HepG2 (cell line): ENCODE measurements around the gene MCU. TPM values are rescaled to one million over a fixed set of nuclear protein-coding genes. Genes with fewer than 3 reads are reported as not detected.
A peak's percentile ranks its signal among the peaks of the same experiment; 100 is the strongest.

ENCODE experiments used
- ARID2 ChIP-seq: sonication (generic); formaldehyde crosslinking; IDR thresholded peaks from 2 replicates; pipeline ENCODE4 v1.8.1; 2022; ENCODE audit warnings: mild to moderate bottlenecking, missing genetic modification reagents, borderline replicate concordance
- BRCA1 ChIP-seq: sonication (generic); formaldehyde crosslinking; IDR thresholded peaks from 2 replicates; pipeline ENCODE4 v1.4.0; 2020; ENCODE audit warnings: missing genetic modification reagents
- BRD4 ChIP-seq: sonication (generic); formaldehyde crosslinking; IDR thresholded peaks from 2 replicates; pipeline ENCODE4 v1.4.0; 2020; ENCODE audit warnings: missing genetic modification reagents
- FOXK2 ChIP-seq: fragments of 450-650 bp; IDR thresholded peaks from 2 replicates; pipeline ENCODE4 v1.6.1; 2016
- GLI4 ChIP-seq: sonication (generic); formaldehyde crosslinking; IDR thresholded peaks from 2 replicates; pipeline ENCODE4 v1.5.1; 2020; ENCODE audit warnings: missing genetic modification reagents, mild to moderate bottlenecking, moderate library complexity, borderline replicate concordance
- HOXA3 ChIP-seq: sonication (generic); formaldehyde crosslinking; IDR thresholded peaks from 2 replicates; pipeline ENCODE4 v1.5.0; 2020; ENCODE audit warnings: missing genetic modification reagents
- JDP2 ChIP-seq: sonication (generic); formaldehyde crosslinking; IDR thresholded peaks from 2 replicates; pipeline ENCODE4 v1.8.1; 2022; ENCODE audit warnings: missing genetic modification reagents, borderline replicate concordance
- KDM3A ChIP-seq: IDR thresholded peaks from 2 replicates; pipeline ENCODE4 v1.6.1; 2018; ENCODE audit warnings: low read depth, missing compliant biosample characterization
- KLF15 ChIP-seq: sonication (generic); formaldehyde crosslinking; IDR thresholded peaks from 2 replicates; pipeline ENCODE4 v1.8.1; 2023; ENCODE audit warnings: borderline replicate concordance, mild to moderate bottlenecking, inconsistent platforms, missing genetic modification reagents, mixed read lengths
- MLLT10 ChIP-seq: sonication (generic); formaldehyde crosslinking; IDR thresholded peaks from 2 replicates; pipeline ENCODE4 v1.4.0; 2020; ENCODE audit warnings: missing genetic modification reagents
- MTA3 ChIP-seq: sonication (generic); formaldehyde crosslinking; IDR thresholded peaks from 2 replicates; pipeline ENCODE4 v1.4.0; 2020; ENCODE audit warnings: missing genetic modification reagents
- MTF1 ChIP-seq: sonication (generic); formaldehyde crosslinking; IDR thresholded peaks from 2 replicates; pipeline ENCODE4 v1.5.0; 2020; ENCODE audit warnings: missing genetic modification reagents
- NFE2L2 ChIP-seq: fragments of 150-350 bp; IDR thresholded peaks from 2 replicates; pipeline ENCODE4 v1.6.1; 2014; ENCODE audit warnings: low read length
- SP5 ChIP-seq: IDR thresholded peaks from 2 replicates; pipeline ENCODE4 v1.6.1; 2016; ENCODE audit warnings: low read depth, borderline replicate concordance
- THAP9 ChIP-seq: sonication (generic); formaldehyde crosslinking; IDR thresholded peaks from 2 replicates; pipeline ENCODE4; 2020; ENCODE audit warnings: missing genetic modification reagents, mild to moderate bottlenecking, borderline replicate concordance
- YEATS2 ChIP-seq: sonication (generic); formaldehyde crosslinking; IDR thresholded peaks from 2 replicates; pipeline ENCODE4 v1.4.0; 2020; ENCODE audit warnings: missing genetic modification reagents, borderline replicate concordance
- ZBTB21 ChIP-seq: sonication (generic); formaldehyde crosslinking; IDR thresholded peaks from 2 replicates; pipeline ENCODE4 v1.4.0; 2020; ENCODE audit warnings: missing genetic modification reagents
- ZBTB42 ChIP-seq: sonication (generic); formaldehyde crosslinking; IDR thresholded peaks from 2 replicates; pipeline ENCODE4 v1.5.0; 2020; ENCODE audit warnings: mild to moderate bottlenecking, missing genetic modification reagents
- ZFP41 ChIP-seq: sonication (generic); formaldehyde crosslinking; IDR thresholded peaks from 2 replicates; pipeline ENCODE4 v1.4.0; 2020; ENCODE audit warnings: mild to moderate bottlenecking, missing genetic modification reagents, borderline replicate concordance
- ZKSCAN5 ChIP-seq: sonication (generic); formaldehyde crosslinking; IDR thresholded peaks from 2 replicates; pipeline ENCODE4 v1.5.1; 2020; ENCODE audit warnings: mild to moderate bottlenecking, missing genetic modification reagents
- ZNF235 ChIP-seq: sonication (generic); formaldehyde crosslinking; IDR thresholded peaks from 2 replicates; pipeline ENCODE4 v1.8.1; 2023; ENCODE audit warnings: mild to moderate bottlenecking, missing genetic modification reagents, borderline replicate concordance
- ZNF274 ChIP-seq: sonication (generic); formaldehyde crosslinking; IDR thresholded peaks from 2 replicates; pipeline ENCODE4 v1.5.1; 2020; ENCODE audit warnings: mild to moderate bottlenecking, missing genetic modification reagents
- ZNF501 ChIP-seq: sonication (generic); formaldehyde crosslinking; IDR thresholded peaks from 2 replicates; pipeline ENCODE4 v1.5.1; 2020; ENCODE audit warnings: mild to moderate bottlenecking, moderate library complexity, missing genetic modification reagents
- ZNF569 ChIP-seq: sonication (generic); formaldehyde crosslinking; IDR thresholded peaks from 2 replicates; pipeline ENCODE4 v1.5.0; 2020; ENCODE audit warnings: mild to moderate bottlenecking, missing genetic modification reagents, moderate library complexity, borderline replicate concordance
- ZNF572 ChIP-seq: sonication (generic); formaldehyde crosslinking; IDR thresholded peaks from 2 replicates; pipeline ENCODE4 v1.5.1; 2020; ENCODE audit warnings: mild to moderate bottlenecking, missing genetic modification reagents
- ZNF691 ChIP-seq: sonication (generic); formaldehyde crosslinking; IDR thresholded peaks from 2 replicates; pipeline ENCODE4 v1.4.0; 2020; ENCODE audit warnings: missing genetic modification reagents, low read depth, mild to moderate bottlenecking, borderline replicate concordance
- ZNF841 ChIP-seq: sonication (generic); formaldehyde crosslinking; IDR thresholded peaks from 2 replicates; pipeline ENCODE4 v1.8.1; 2023; ENCODE audit warnings: missing genetic modification reagents, borderline replicate concordance
- polyA plus RNA-seq, 8 experiments: library from polyadenylated mRNA; depleted of rRNA in 3 of 8; stranded (reverse) in 7 of 8; unstranded in 1 of 8; fragments of >200 nt; fragmentation: Illumina TruSeq in 4 of 8; extraction: Trizol in 4 of 8; gene quantifications; 2 replicates each; pipeline versions ENCODE4 v1.2.1 to v1.2.3, GENCODE V29; 2011 to 2016; ENCODE audit warnings: low read depth in 4 of 8, missing spikeins in 1 of 8, mixed read lengths in 1 of 8; ENCODE audit not compliant: insufficient read depth in 1 of 8
- total RNA-seq, 5 experiments: library from RNA; depleted of rRNA; stranded (reverse); fragments of >200 nt; fragmentation: Illumina TruSeq; extraction: Trizol; gene quantifications; 2 replicates each; pipeline ENCODE4 v1.2.3, GENCODE V29; 2016; ENCODE audit warnings: low read depth in 1 of 5
- TF ChIP-seq, protein P1 (sequence below): sonication (generic); formaldehyde crosslinking; IDR thresholded peaks from 2 replicates; pipeline ENCODE4 v1.5.0; 2020; ENCODE audit warnings: missing genetic modification reagents

MCU gene
- total and polyA plus RNA-seq, 2 of the 13 experiments (the other 11 are each of a cell fraction or from before 2014, with no cell fraction given) = 25.9 to 64.5 TPM

DNA sequence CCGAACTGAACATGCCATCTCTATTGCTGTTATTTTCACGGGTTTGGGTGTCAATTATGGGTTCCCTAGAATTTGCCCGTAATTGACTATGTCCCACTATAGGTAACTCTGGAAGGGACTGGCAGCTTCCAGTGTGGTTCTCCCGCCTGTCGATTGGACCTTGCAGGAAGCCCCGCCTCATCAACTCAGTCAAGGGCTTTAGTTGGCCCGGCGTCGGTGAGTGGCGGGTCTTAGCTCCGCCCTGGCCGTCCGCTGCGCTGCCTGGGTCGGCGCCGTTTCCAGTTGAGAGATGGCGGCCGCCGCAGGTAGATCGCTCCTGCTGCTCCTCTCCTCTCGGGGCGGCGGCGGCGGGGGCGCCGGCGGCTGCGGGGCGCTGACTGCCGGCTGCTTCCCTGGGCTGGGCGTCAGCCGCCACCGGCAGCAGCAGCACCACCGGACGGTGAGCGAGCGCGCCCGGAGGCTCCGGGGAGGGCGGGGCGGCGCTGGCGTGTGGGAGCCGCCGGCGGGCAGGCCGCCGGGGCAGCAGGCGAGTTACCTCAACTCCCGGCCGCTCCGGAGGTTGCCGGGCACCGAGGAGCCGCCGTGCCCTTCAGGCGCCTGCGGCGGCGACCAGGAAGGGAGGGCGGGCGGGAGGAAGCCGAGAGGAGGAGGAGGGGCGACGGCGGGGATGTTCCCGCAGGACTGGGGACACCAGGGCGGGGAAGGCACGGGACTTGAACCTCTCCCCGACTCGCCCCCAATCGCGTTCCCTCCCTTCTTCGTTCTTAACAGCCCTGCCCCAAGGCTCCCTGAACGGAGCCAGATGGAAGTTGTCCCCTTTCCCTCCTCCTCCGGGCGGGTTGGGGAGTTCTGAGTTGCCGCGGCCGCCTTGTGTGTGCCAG, at the start of gene MCU (continued):
- TF ChIP-seq THAP9 = no peak
- no peak for TF ChIP-seq YEATS2 (CRISPR knock-in tag)
- TF ChIP-seq SP5 = no peak
- TF ChIP-seq MLLT10 (CRISPR knock-in tag) = no peak
- TF ChIP-seq KDM3A = no peak
- TF ChIP-seq ZFP41 (CRISPR knock-in tag) = no peak
- no peak for TF ChIP-seq MTF1 (CRISPR knock-in tag)
- no peak for TF ChIP-seq ARID2 (CRISPR knock-in tag)
- TF ChIP-seq BRCA1 (CRISPR knock-in tag) = no peak
- no peak for TF ChIP-seq ZBTB42 (CRISPR knock-in tag)
- no peak for TF ChIP-seq NFE2L2
- TF ChIP-seq ZNF691 (CRISPR knock-in tag) = no peak
- no peak for TF ChIP-seq GLI4
- peak; percentile 26; the same call in 1 of the 2 replicates for TF ChIP-seq HOXA3 (CRISPR knock-in tag)
- no peak for TF ChIP-seq ZNF235 (CRISPR knock-in tag)
- TF ChIP-seq ZNF569 (CRISPR knock-in tag) = no peak
- no peak; the same call in 1 of the 2 replicates for TF ChIP-seq ZNF274 (CRISPR knock-in tag)
- no peak for TF ChIP-seq ZNF841 (CRISPR knock-in tag)
- no peak for TF ChIP-seq KLF15 (CRISPR knock-in tag)
- 0 out of 2 replicates have a peak, but pooled peaks have one; percentile 30 for TF ChIP-seq ZBTB21
- TF ChIP-seq MTA3 (CRISPR knock-in tag) = no peak
- no peak for TF ChIP-seq JDP2 (CRISPR knock-in tag)
- TF ChIP-seq FOXK2 = no peak
- TF ChIP-seq BRD4 (CRISPR knock-in tag) = no peak
- no peak for TF ChIP-seq ZNF501
- TF ChIP-seq, protein P1, sequence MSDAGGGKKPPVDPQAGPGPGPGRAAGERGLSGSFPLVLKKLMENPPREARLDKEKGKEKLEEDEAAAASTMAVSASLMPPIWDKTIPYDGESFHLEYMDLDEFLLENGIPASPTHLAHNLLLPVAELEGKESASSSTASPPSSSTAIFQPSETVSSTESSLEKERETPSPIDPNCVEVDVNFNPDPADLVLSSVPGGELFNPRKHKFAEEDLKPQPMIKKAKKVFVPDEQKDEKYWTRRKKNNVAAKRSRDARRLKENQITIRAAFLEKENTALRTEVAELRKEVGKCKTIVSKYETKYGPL (CRISPR knock-in tag) = no peak
- no peak for TF ChIP-seq ZKSCAN5 (CRISPR knock-in tag)
- TF ChIP-seq ZNF572 (CRISPR knock-in tag) = no peak
